Measurements from ENCODE around the gene CENATAC. TPM values are rescaled to one million over a fixed set of nuclear protein-coding genes. Genes with fewer than 3 reads are reported as not detected.

CENATAC gene
- total and polyA plus RNA-seq, 9 of the 15 experiments (the other 6 are each of a cell fraction or from before 2014, with no cell fraction given): 2.4 to 25.5 (median 13.7) TPM

- TF ChIP-seq, protein P1, sequence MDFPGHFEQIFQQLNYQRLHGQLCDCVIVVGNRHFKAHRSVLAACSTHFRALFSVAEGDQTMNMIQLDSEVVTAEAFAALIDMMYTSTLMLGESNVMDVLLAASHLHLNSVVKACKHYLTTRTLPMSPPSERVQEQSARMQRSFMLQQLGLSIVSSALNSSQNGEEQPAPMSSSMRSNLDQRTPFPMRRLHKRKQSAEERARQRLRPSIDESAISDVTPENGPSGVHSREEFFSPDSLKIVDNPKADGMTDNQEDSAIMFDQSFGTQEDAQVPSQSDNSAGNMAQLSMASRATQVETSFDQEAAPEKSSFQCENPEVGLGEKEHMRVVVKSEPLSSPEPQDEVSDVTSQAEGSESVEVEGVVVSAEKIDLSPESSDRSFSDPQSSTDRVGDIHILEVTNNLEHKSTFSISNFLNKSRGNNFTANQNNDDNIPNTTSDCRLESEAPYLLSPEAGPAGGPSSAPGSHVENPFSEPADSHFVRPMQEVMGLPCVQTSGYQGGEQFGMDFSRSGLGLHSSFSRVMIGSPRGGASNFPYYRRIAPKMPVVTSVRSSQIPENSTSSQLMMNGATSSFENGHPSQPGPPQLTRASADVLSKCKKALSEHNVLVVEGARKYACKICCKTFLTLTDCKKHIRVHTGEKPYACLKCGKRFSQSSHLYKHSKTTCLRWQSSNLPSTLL (IDR thresholded peaks at IDR 0.05): no peak
- TF ChIP-seq ZNF589 (CRISPR knock-in tag; IDR thresholded peaks at IDR 0.05; ENCODE audit: low read depth) (no peak), NONO (IDR thresholded peaks at IDR 0.05; ENCODE audit: low read depth in 2 of 2, low read length in 1 of 2) (no peak), ZNF699 (CRISPR knock-in tag; IDR thresholded peaks at IDR 0.05; ENCODE audit: insufficient replicate concordance) (no peak), MAZ (CRISPR knock-in tag; conservative IDR thresholded peaks at IDR 0.05 in 1 of 2, IDR thresholded peaks at IDR 0.05 in 1 of 2) (peak; percentile 65 to 94; a peak in 3 of 4 replicates), FOXK1 (CRISPR knock-in tag; IDR thresholded peaks at IDR 0.05; ENCODE audit: borderline replicate concordance) (no peak), ZNF384 (IDR thresholded peaks at IDR 0.05; ENCODE audit: low read depth, low read length) (no peak), ADNP (tag; IDR thresholded peaks at IDR 0.05) (no peak), SIX5 (IDR thresholded peaks at IDR 0.05; ENCODE audit: borderline replicate concordance in 1 of 2, insufficient read depth in 1 of 2, low read depth in 1 of 2, low read length in 2 of 2) (no peak), CHCHD3 (CRISPR knock-in tag; IDR thresholded peaks at IDR 0.05) (no peak), HMGXB4 (CRISPR knock-in tag; IDR thresholded peaks at IDR 0.05) (peak; percentile 65; the same call in 1 of the 2 replicates), ZNF324 (CRISPR knock-in tag; IDR thresholded peaks at IDR 0.05) (no peak), ZBED1 (IDR thresholded peaks at IDR 0.05) (no peak), MYNN (IDR thresholded peaks at IDR 0.05) (no peak), MYNN (CRISPR knock-in tag; IDR thresholded peaks at IDR 0.05) (no peak), HSF4 (CRISPR knock-in tag; IDR thresholded peaks at IDR 0.05; ENCODE audit: borderline replicate concordance) (no peak), CBX2 (IDR thresholded peaks at IDR 0.05; ENCODE audit: insufficient read depth, low read length, poor library complexity, severe bottlenecking) (no peak), ZNF398 (CRISPR knock-in tag; IDR thresholded peaks at IDR 0.05) (no peak), CREM (IDR thresholded peaks at IDR 0.05; ENCODE audit: low read depth) (peak; percentile 44; the same call in 1 of the 2 replicates), KAT7 (CRISPR knock-in tag; IDR thresholded peaks at IDR 0.05; ENCODE audit: borderline replicate concordance) (no peak), RBM39 (optimal IDR thresholded peaks at IDR 0.05; ENCODE audit: low read depth, low read length) (no peak), ZNF212 (CRISPR knock-in tag; IDR thresholded peaks at IDR 0.05) (no peak), PHB2 (IDR thresholded peaks at IDR 0.05; ENCODE audit: low read depth) (no peak)
- TF ChIP-seq, protein P2, sequence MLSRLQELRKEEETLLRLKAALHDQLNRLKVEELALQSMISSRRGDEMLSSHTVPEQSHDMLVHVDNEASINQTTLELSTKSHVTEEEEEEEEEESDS (CRISPR knock-in tag; IDR thresholded peaks at IDR 0.05): no peak
These were observed 17.6 kb upstream of the CENATAC start (continued) for GRCh38 chr11:118980191-118980881.
